Ovary (tissue), 9 donors: ENCODE data around the gene TRAPPC10. TPM values are rescaled to one million over a fixed set of nuclear protein-coding genes. Genes with fewer than 3 reads are reported as not detected.

ENCODE experiments used
- DNase-seq, 5 donors: peaks; one replicate each; pipeline ENCODE4 v3.0.0-alpha.2; 2019 to 2020
- H3K27ac ChIP-seq, 2 donors: fragments of 200-600 bp; one replicate each; pipeline versions ENCODE4 v1.5.1 to v1.8.0; 2019 to 2022
- H3K27me3 ChIP-seq: fragments of 200-600 bp; one replicate; pipeline ENCODE4 v1.8.0; 2022
- H3K36me3 ChIP-seq: fragments of 200-600 bp; sonication (generic); one replicate; pipeline ENCODE4 v1.5.1; 2019
- H3K4me1 ChIP-seq: one replicate; pipeline ENCODE4 v1.8.1; 2013; ENCODE audit warnings: mild to moderate bottlenecking, moderate library complexity; ENCODE audit not compliant: insufficient read depth
- H3K4me3 ChIP-seq: fragments of 200-600 bp; sonication (generic); one replicate; pipeline ENCODE4 v1.5.1; 2017
- H3K9me3 ChIP-seq, 2 donors: fragments of 200-600 bp in 1 of 2; sonication (generic) in 1 of 2; one replicate each; pipeline versions ENCODE4 v1.5.1 to v1.8.1; 2013 to 2019; ENCODE audit warnings: mild to moderate bottlenecking in 1 of 2, moderate library complexity in 1 of 2
- EP300 ChIP-seq: sonication (generic); formaldehyde crosslinking; IDR thresholded peaks from one replicate; pipeline ENCODE4 v1.6.1; 2017; ENCODE audit warnings: antibody characterized with exemption
- POLR2A ChIP-seq: fragments of 450-650 bp; IDR thresholded peaks from one replicate; pipeline ENCODE4 v1.6.1; 2017; ENCODE audit warnings: antibody characterized with exemption, mild to moderate bottlenecking, moderate library complexity
- WGBS, 3 donors: extraction: QIAGEN DNeasy Blood & Tissue Kit in 1 of 3; methylation state at CpG; one replicate each; pipeline versions ENCODE4 v1.1.5 to v1.1.7; 2013 to 2017; 5-methylcytosine and 5-hydroxymethylcytosine counted together
- intact Hi-C, 4 donors: fragments of 100-400 bp; cut with DNase I; formaldehyde crosslinking; loops; one replicate each; pipeline versions ENCODE4 v1.11.0 to v1.15.1; 2022 to 2023
- polyA plus RNA-seq, 2 donors: library from polyadenylated mRNA; stranded (reverse); fragments of 200-250 nt in 1 of 2; fragments of 350-450 nt in 1 of 2; fragmentation: Illumina TruSeq in 1 of 2; extraction: RNeasy Lipid Tissue Mini Kit (QIAGEN cat#74804) in 1 of 2; gene quantifications; one replicate each; pipeline ENCODE4 v1.2.3, GENCODE V29; 2013 to 2014
- total RNA-seq, 7 donors: library from RNA; depleted of rRNA in 2 of 7; stranded (reverse); fragments of >200 nt in 2 of 7; fragmentation: NEBNext Ultra II Directional in 3 of 7; extraction: Animal tissue kit (Norgen Biotek cat#: 25700) in 3 of 7; gene quantifications; one replicate each; pipeline versions ENCODE4 v1.1.0 to v1.2.4, GENCODE V29; 2016 to 2023
- TF ChIP-seq, protein P1 (sequence below), 3 donors: fragments of 450-650 bp in 2 of 3; fragments of 200-600 bp in 1 of 3; IDR thresholded peaks; one replicate each; pipeline versions ENCODE4 v1.5.1 to v1.8.0; 2016 to 2022; ENCODE audit warnings: antibody characterized with exemption in 3 of 3, mild to moderate bottlenecking in 1 of 3
- donor health status: DM: no; HTN: no; CAD: no; lungs with moderate emphysema.
- donor health status: DM: no; HTN: no; CAD: no.
- donor health status: Bipolar disorder and iron deficiency.
- donor health status: DM: yes; HTN: yes; CAD: no.
- donor health status: DM: no; HTN: no; CAD: no.
- donor health status: DM: yes; HTN: yes; CAD: no.

The TRAPPC10 gene
- total and polyA plus RNA-seq, 9 donors = 7.9 to 30.1 (median 21.3) TPM

DNA sequence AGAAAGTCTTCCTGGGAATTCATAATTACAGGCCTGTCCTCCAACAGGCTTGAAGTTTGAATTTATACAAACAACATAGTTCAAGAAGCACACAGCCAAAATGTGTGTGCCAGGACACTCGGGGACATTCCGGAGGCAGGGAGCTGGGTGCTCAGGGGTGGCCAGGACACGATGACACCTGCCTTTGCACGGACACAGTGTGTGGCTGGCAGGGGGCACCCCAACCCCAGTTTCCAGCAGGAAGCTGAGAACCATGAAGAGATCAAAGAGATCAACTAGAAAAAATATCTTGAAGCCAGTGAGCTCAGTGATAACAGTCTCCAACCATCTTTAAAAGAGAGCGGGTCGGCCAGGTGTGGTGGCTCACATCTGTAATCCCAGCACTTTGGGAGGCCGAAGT, 32.5 kb upstream of the TRAPPC10 start:
- 81 to 84% (median 81%) methylated on average over 7 of the region's 7 CpGs for WGBS, 3 donors
- DNase-seq = no peak
- H3K36me3 ChIP-seq = no peaks in the 10 kb centered on the region

DNA sequence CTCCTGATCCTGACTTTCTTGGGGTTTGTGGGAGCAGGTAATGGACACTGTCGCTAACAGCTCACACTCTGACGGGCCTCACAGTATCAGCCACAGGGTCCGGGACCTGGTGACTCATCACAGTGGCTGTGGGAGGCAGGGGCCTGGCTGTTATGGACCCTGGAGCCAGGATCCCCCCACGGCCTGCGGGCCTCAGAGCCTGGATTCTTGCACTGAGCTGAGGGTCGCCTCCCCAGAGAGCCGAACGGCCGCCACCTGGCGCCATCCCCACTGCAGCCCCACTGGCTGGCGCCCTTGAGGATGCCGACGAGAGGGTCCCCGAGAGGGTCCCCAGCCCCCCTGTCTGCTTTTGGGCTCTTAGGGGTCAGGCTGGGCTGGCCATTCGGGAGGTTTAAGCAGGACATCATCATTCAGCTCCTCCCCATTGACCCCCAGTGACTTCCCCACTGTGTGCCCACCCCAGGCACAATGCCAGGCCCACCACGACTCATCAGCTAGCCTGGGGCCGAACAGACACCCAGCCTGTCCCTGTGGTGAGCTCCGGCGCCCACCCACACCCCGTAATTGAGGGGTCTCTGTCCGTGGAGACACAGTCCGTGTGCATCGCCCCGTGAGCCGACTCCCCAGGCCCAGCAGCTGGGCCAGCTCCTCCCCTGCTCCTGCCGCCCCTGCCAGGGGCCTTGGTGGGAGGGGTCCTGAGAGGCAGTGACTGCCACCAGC, 30.8 kb upstream of the TRAPPC10 start:
- H3K4me1 ChIP-seq = no peaks in the 10 kb centered on the region
- H3K27me3 ChIP-seq = no peaks in the 10 kb centered on the region
- H3K36me3 ChIP-seq = no peaks in the 10 kb centered on the region
- no peaks in the 10 kb centered on the region for H3K9me3 ChIP-seq
- WGBS, 3 donors = 72 to 73% (median 72%) methylated on average over 23 to 26 of the region's 26 CpGs
- no peak overlapping the region for H3K4me3 ChIP-seq
- no peak overlapping the region for H3K27ac ChIP-seq
- DNase-seq = no peak
- TF ChIP-seq EP300 (no peak), POLR2A (no peak)
- TF ChIP-seq, protein P1, sequence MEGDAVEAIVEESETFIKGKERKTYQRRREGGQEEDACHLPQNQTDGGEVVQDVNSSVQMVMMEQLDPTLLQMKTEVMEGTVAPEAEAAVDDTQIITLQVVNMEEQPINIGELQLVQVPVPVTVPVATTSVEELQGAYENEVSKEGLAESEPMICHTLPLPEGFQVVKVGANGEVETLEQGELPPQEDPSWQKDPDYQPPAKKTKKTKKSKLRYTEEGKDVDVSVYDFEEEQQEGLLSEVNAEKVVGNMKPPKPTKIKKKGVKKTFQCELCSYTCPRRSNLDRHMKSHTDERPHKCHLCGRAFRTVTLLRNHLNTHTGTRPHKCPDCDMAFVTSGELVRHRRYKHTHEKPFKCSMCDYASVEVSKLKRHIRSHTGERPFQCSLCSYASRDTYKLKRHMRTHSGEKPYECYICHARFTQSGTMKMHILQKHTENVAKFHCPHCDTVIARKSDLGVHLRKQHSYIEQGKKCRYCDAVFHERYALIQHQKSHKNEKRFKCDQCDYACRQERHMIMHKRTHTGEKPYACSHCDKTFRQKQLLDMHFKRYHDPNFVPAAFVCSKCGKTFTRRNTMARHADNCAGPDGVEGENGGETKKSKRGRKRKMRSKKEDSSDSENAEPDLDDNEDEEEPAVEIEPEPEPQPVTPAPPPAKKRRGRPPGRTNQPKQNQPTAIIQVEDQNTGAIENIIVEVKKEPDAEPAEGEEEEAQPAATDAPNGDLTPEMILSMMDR (IDR thresholded peaks at IDR 0.05) = no peak
- intact Hi-C loops = no loop called here

More for the DNA sequence above, 32.5 kb upstream of the TRAPPC10 start:
- Histone ChIP-seq H3K4me3 (no peak overlapping the region), H3K27ac (no peak overlapping the region), H3K4me1 (peaks cover 3% of the 10 kb centered on the region), H3K9me3 (no peaks in the 10 kb centered on the region), H3K27me3 (no peaks in the 10 kb centered on the region)
- TF ChIP-seq EP300 (no peak), POLR2A (no peak)
- TF ChIP-seq, protein P1 (IDR thresholded peaks at IDR 0.05) = no peak
- intact Hi-C loops = loop anchor here in 1 of 4 donors (5.0 kb wide), 2 partner anchors 167 to 187 kb away; no protein-coding TSS in a partner anchor

DNA sequence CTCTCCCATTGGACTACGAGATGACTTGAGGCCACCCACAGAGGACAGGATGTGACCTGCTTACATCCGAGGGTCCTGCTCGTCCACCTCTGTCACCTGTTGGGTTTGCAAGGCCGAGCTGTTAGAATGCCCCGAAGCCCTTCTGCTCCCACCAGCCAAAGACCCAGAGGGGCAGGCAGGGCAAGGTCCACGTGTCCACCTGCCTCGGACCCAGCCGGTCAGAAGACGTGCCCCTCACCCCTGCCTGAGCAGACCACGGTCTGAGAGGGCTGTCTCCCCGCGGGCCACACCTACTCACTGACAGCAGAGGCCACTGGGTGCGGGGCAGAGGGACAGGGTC, 30.3 kb upstream of the TRAPPC10 start:
- intact Hi-C loops = no loop called here
- WGBS, 3 donors = 81 to 82% (median 82%) methylated on average over 12 to 13 of the region's 13 CpGs

DNA sequence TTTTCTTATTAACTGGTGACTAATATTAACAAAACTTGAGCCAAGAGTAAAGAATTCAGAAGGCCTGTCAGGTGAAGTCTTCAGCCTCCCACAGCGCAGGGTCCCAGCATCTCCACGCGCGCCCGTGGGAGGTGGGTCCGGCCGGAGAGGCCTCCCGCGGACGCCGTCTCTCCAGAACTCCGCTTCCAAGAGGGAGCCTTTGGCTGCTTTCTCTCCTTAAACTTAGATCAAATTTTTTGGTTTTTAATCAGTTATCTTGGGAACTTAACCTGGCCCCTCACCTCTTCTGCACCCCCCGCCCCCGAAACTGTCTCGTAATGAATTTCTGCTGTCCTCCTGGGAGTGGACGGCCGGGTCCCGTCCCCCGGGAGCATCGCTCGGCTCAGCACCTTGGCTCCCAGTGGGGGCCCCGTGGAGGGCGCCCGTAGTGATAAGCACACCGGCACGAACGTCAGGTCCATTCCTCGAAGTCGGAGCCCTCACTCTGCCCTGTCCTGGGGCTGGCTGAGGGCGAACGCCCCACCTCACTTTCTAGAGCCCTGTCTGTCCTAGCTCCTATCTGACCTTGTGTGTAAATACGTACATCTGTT, 29.5 kb upstream of the TRAPPC10 start:
- intact Hi-C loops = no loop called here
- H3K4me1 ChIP-seq = peaks cover 6% of the 10 kb centered on the region
- H3K27me3 ChIP-seq = no peaks in the 10 kb centered on the region
- no peak for TF ChIP-seq EP300
- TF ChIP-seq POLR2A = no peak
- TF ChIP-seq, protein P1 (IDR thresholded peaks at IDR 0.05) = no peak
- no peaks in the 10 kb centered on the region for H3K9me3 ChIP-seq
- no peak overlapping the region for H3K27ac ChIP-seq
- H3K36me3 ChIP-seq = no peaks in the 10 kb centered on the region
- H3K4me3 ChIP-seq = no peak overlapping the region
- 88 to 90% (median 89%) methylated on average over 32 of the region's 32 CpGs for WGBS, 3 donors
- DNase-seq = no peak

More for the DNA sequence above, 30.3 kb upstream of the TRAPPC10 start:
- Histone ChIP-seq H3K4me3 (no peak overlapping the region), H3K36me3 (no peaks in the 10 kb centered on the region), H3K27me3 (no peaks in the 10 kb centered on the region), H3K27ac (no peak overlapping the region), H3K9me3 (no peaks in the 10 kb centered on the region), H3K4me1 (peaks cover 2% of the 10 kb centered on the region)
- no peak for DNase-seq
- TF ChIP-seq POLR2A (no peak), EP300 (no peak)
- TF ChIP-seq, protein P1 (IDR thresholded peaks at IDR 0.05) = no peak
